ENCODE data around the gene BBS9.

DNA sequence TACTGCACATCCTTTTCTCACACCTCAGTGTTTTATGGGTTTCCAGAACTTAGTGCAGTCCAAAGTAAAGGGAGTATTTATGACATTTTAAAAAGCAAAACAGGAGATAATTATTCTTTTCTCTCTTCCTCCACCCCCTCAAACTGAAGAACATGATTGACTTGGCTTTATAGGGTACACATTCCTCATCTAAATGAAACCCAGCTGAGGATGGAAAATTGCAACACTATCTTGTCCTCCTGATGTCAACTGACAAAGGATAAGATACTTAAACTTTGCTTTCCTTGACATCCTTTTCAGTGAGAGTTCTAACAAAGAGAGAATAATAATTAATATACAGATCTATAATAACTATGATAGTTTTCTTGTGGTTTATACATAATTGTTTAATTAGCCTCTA lies 299.1 kb downstream of the BBS9 start:
- TF ChIP-seq POLR2A (IDR thresholded peaks at IDR 0.05; ENCODE audit: low read depth, low read length) (no peak), CHD1 (IDR thresholded peaks at IDR 0.05; ENCODE audit: low read depth, low read length) (no peak), RAD21 (IDR thresholded peaks at IDR 0.05; ENCODE audit: low read length) (no peak), FOS (IDR thresholded peaks at IDR 0.05; ENCODE audit: low read depth, low read length) (no peak), SMC3 (IDR thresholded peaks at IDR 0.05; ENCODE audit: low read depth, low read length) (no peak), RCOR1 (IDR thresholded peaks at IDR 0.05; ENCODE audit: insufficient replicate concordance, low read length) (no peak), BHLHE40 (IDR thresholded peaks at IDR 0.05; ENCODE audit: low read depth, low read length) (no peak), MAZ (IDR thresholded peaks at IDR 0.05; ENCODE audit: borderline replicate concordance, low read depth, low read length) (no peak), MXI1 (IDR thresholded peaks at IDR 0.05; ENCODE audit: borderline replicate concordance, low read depth, low read length) (no peak)
- TF ChIP-seq, protein P1, sequence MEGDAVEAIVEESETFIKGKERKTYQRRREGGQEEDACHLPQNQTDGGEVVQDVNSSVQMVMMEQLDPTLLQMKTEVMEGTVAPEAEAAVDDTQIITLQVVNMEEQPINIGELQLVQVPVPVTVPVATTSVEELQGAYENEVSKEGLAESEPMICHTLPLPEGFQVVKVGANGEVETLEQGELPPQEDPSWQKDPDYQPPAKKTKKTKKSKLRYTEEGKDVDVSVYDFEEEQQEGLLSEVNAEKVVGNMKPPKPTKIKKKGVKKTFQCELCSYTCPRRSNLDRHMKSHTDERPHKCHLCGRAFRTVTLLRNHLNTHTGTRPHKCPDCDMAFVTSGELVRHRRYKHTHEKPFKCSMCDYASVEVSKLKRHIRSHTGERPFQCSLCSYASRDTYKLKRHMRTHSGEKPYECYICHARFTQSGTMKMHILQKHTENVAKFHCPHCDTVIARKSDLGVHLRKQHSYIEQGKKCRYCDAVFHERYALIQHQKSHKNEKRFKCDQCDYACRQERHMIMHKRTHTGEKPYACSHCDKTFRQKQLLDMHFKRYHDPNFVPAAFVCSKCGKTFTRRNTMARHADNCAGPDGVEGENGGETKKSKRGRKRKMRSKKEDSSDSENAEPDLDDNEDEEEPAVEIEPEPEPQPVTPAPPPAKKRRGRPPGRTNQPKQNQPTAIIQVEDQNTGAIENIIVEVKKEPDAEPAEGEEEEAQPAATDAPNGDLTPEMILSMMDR (conservative IDR thresholded peaks at IDR 0.05; ENCODE audit: low read depth, low read length) = no peak
- TF ChIP-seq, protein P2, sequence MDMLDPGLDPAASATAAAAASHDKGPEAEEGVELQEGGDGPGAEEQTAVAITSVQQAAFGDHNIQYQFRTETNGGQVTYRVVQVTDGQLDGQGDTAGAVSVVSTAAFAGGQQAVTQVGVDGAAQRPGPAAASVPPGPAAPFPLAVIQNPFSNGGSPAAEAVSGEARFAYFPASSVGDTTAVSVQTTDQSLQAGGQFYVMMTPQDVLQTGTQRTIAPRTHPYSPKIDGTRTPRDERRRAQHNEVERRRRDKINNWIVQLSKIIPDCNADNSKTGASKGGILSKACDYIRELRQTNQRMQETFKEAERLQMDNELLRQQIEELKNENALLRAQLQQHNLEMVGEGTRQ (IDR thresholded peaks at IDR 0.05; ENCODE audit: low read depth, low read length) = no peak
- TF ChIP-seq, protein P3, sequence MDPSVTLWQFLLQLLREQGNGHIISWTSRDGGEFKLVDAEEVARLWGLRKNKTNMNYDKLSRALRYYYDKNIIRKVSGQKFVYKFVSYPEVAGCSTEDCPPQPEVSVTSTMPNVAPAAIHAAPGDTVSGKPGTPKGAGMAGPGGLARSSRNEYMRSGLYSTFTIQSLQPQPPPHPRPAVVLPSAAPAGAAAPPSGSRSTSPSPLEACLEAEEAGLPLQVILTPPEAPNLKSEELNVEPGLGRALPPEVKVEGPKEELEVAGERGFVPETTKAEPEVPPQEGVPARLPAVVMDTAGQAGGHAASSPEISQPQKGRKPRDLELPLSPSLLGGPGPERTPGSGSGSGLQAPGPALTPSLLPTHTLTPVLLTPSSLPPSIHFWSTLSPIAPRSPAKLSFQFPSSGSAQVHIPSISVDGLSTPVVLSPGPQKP (IDR thresholded peaks at IDR 0.05; ENCODE audit: borderline replicate concordance, low read depth, low read length) = no peak
